RWPE1 (cell line): ENCODE results near the gene TAB3.

Experiments
- CTCF ChIA-PET: fragments of 350-600 bp; sonication (Branson Sonifier 250); formaldehyde crosslinking; extraction: SDS; loops from one replicate; lab custom pipeline; 2021; lab: Yijun Ruan, JAX
- POLR2A ChIA-PET: fragments of 400-600 bp; formaldehyde crosslinking; extraction: SDS; loops from one replicate; lab custom pipeline; 2020; ENCODE audit warnings: antibody characterized with exemption; ENCODE audit not compliant: low non-redundant PET; lab: Yijun Ruan, JAX
- DNase-seq: peaks from one replicate; pipeline ENCODE4 v3.0.0; 2012; ENCODE audit warnings: low spot score
- H3K27ac ChIP-seq: fragments of 450-650 bp; 2 replicates; pipeline ENCODE4 v1.5.1; 2017
- TF ChIP-seq, protein P1 (sequence below): fragments of 450-650 bp; conservative IDR thresholded peaks from 2 replicates; pipeline ENCODE4 v1.5.1; 2017; ENCODE audit warnings: low read depth, mild to moderate bottlenecking

Gene TAB3

GRCh38 chrX:30833896-30834295 is 55.2 kb downstream of the TAB3 start:
- CTCF ChIA-PET = no interaction called here
- DNase-seq = no peak
- TF ChIP-seq, protein P1, sequence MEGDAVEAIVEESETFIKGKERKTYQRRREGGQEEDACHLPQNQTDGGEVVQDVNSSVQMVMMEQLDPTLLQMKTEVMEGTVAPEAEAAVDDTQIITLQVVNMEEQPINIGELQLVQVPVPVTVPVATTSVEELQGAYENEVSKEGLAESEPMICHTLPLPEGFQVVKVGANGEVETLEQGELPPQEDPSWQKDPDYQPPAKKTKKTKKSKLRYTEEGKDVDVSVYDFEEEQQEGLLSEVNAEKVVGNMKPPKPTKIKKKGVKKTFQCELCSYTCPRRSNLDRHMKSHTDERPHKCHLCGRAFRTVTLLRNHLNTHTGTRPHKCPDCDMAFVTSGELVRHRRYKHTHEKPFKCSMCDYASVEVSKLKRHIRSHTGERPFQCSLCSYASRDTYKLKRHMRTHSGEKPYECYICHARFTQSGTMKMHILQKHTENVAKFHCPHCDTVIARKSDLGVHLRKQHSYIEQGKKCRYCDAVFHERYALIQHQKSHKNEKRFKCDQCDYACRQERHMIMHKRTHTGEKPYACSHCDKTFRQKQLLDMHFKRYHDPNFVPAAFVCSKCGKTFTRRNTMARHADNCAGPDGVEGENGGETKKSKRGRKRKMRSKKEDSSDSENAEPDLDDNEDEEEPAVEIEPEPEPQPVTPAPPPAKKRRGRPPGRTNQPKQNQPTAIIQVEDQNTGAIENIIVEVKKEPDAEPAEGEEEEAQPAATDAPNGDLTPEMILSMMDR = no peak
- POLR2A ChIA-PET = no interaction called here
- H3K27ac ChIP-seq = no peak overlapping the region

- TF ChIP-seq, protein P1 = no peak
- POLR2A ChIA-PET = no interaction called here
- no peak for DNase-seq
- no peak overlapping the region for H3K27ac ChIP-seq
- CTCF ChIA-PET = interaction anchor here (0.5 kb wide), 1 partner anchor 441 kb away, joined by 3 read pairs; no protein-coding TSS in a partner anchor
Measured at GRCh38 chrX:30831082-30831481, 58.0 kb downstream of the TAB3 start.

DNA sequence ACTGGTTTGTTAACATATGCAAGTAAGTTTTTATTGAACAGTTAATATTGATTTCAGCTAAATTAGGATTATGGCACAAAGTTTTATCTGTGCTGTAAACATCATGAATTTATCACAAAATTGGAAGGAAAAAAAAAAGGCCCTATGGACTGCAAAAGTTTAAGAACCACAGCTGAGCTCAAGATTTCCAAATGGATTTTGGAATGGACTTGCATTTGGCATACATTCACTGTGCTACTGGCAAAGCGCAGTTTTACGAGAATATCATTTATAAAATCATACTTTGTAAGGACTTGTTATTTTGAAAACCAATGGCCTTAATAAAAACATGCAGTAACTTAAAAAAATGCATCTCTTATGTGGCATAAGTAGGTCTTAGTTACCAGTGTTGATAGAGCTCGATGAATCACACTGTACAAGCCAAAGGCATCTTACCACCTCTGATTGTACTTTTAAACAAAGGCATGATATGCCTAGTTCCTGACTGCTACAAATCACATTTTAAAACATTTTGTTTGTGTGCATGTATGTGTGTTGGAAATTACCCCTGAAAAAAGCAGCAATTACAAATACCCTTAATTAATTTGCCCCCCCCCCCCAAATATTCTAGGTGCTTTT is 58.6 kb downstream of the TAB3 start:
- CTCF ChIA-PET = no interaction called here
- POLR2A ChIA-PET = no interaction called here
- TF ChIP-seq, protein P1 = no peak
- DNase-seq = no peak
- H3K27ac ChIP-seq = no peak overlapping the region

DNA sequence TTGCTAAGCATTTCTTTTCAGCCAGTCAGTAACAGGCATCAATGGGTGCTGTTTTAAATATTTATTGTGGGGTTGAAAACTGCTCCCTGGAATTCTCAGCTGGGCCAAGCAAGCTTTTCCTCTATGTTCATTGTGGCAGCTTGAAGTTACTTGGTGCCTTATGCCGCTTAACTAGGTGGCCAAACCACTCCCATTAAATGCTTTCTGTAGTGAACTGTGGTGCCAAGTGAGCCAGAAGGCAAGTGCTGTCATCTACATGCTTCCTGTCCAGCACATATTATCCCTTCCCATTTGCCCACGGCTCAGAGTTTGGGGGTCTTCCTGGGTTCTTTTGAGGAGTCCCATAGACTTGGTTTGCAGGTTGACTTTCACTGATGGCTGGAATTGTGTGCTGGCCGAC is 64.8 kb downstream of the TAB3 start:
- no peak for DNase-seq
- H3K27ac ChIP-seq = no peak overlapping the region
- ChIA-PET POLR2A (no interaction called here), CTCF (no interaction called here)
- TF ChIP-seq, protein P1 = no peak

GRCh38 chrX:30822764-30823163 is 66.3 kb downstream of the TAB3 start:
- TF ChIP-seq, protein P1 = no peak
- ChIA-PET CTCF (no interaction called here), POLR2A (no interaction called here)
- no peak overlapping the region for H3K27ac ChIP-seq
- DNase-seq = no peak

DNA sequence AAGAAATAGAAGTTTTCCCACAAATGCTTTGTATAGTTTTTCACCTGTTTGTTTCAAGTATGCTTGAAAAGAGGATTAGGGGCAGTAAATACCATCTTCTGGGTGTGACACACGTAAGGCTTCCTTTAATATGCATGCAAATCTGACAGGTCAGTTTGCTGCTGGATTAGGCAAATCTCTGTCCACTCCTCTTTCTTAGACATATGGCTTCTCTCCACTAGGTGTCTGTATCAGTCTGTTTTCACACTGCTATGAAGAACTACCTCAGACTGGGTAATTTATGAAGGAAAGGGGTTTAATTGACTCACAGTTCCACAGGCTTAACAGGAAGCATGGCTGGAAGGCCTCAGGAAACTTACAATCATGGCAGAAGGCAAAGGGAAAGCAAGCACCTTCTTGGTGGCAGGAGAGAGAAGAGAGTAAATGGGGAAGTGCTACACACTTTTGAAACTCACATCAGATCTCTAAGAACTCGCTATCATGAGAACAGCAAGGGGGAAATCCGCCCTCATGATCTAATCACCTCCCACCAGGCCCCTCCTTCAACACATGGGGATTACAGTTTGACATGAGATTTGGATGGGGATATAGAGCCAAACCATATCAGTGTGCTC is 66.9 kb downstream of the TAB3 start:
- CTCF ChIA-PET = interaction anchor here (0.6 kb wide), 1 partner anchor 983 kb away, joined by 5 read pairs; no protein-coding TSS in a partner anchor
- POLR2A ChIA-PET = no interaction called here
- no peak overlapping the region for H3K27ac ChIP-seq
- TF ChIP-seq, protein P1 = no peak
- no peak for DNase-seq
